ENCODE results near the gene TEX2. TPM values are rescaled to one million over a fixed set of nuclear protein-coding genes. Genes with fewer than 3 reads are reported as not detected.
A peak's percentile ranks its signal among the peaks of the same experiment; 100 is the strongest.

The TEX2 gene
- total RNA-seq, 2 experiments from 2014 or later = 14.0 to 14.5 TPM

DNA sequence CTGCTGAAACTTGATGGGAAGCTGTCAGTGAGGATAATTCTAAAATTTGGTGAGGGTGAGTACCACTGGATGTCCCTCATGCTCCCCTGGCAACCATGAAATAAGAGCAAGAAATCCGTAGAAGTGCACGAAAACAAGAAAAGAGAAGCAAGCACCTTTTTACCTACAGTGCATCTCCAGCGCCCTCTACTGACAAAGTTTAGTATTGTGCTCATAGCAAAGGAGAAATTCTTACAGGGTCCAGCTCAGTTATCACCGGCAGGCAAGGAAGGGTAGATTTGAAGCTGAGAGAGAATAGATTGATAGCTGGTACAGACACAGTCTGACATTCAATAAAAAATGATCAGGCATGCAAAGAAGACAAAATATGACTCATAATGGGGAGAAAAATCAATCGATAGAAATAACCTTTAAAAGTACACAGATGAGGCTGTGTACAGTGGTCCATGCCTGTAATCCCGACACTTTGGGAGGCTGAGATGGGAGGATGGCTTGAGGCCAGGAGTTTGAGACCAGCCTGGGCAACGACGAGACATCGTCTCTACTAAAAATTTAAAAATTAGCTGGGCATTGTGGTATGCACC, 28.3 kb upstream of the TEX2 start:
- peak; percentile 74 for TF ChIP-seq CTCF (IDR thresholded peaks at IDR 0.05)
- H3K36me3 Mint-ChIP-seq (ENCODE audit: low read depth) = peaks cover 2% of the 10 kb centered on the region
- CTCF ChIA-PET = interaction anchor here (0.7 to 3.5 kb wide), 34 partner anchors 9 to 301 kb away, joined by 3 to 27 read pairs (median 4); partner anchors contain the start of gene MILR1
- H3K4me3 Mint-ChIP-seq = no peak overlapping the region
- H3K4me1 Mint-ChIP-seq (ENCODE audit: low read depth) = no peaks in the 10 kb centered on the region
- DNase-seq = peak; percentile 17
- no peaks in the 10 kb centered on the region for H3K27me3 Mint-ChIP-seq
- ATAC-seq = no peak
- POLR2A ChIA-PET = interaction anchor here (1.3 to 3.1 kb wide), 3 partner anchors 11 to 269 kb away, joined by 4 to 11 read pairs (median 5); no protein-coding TSS in a partner anchor
- intact Hi-C loops (cut with micrococcal nuclease) = no loop called here
- no peak overlapping the region for H3K27ac Mint-ChIP-seq
- peaks cover 8% of the 10 kb centered on the region for H3K9me3 Mint-ChIP-seq

GRCh38 chr17:64289741-64290141, 26.7 kb upstream of the TEX2 start:
- Mint-ChIP-seq H3K9me3 (peaks cover 8% of the 10 kb centered on the region), H3K4me1 (ENCODE audit: low read depth) (no peaks in the 10 kb centered on the region), H3K4me3 (no peak overlapping the region), H3K27me3 (no peaks in the 10 kb centered on the region), H3K36me3 (ENCODE audit: low read depth) (peaks cover 2% of the 10 kb centered on the region), H3K27ac (no peak overlapping the region)
- no peak for TF ChIP-seq CTCF (IDR thresholded peaks at IDR 0.05)
- DNase-seq (no peak), ATAC-seq (no peak)
- POLR2A ChIA-PET = interaction anchor here (3.1 kb wide), 1 partner anchor 143 kb away, joined by 11 read pairs; no protein-coding TSS in a partner anchor
- intact Hi-C loops (cut with micrococcal nuclease) = no loop called here
- CTCF ChIA-PET = interaction anchor here (1.1 to 3.5 kb wide), 11 partner anchors 8 to 261 kb away, joined by 3 to 27 read pairs (median 8); no protein-coding TSS in a partner anchor

DNA sequence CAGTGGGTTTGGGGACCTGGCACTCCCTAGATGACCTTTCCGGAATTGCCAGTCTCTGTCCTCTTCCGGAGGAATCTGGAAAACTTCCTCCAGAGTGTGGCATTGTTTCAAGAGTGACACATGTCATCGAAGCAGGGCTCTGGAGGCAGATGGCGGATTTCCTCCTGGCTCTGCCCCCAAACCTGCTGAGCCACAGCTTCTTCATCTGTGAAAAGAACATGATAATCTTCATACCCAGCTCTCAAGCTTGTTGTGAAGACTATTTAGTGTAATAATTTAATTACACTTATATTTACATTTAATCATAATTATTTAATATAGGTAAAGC, 19.7 kb upstream of the TEX2 start:
- no peak for TF ChIP-seq CTCF (IDR thresholded peaks at IDR 0.05)

DNA sequence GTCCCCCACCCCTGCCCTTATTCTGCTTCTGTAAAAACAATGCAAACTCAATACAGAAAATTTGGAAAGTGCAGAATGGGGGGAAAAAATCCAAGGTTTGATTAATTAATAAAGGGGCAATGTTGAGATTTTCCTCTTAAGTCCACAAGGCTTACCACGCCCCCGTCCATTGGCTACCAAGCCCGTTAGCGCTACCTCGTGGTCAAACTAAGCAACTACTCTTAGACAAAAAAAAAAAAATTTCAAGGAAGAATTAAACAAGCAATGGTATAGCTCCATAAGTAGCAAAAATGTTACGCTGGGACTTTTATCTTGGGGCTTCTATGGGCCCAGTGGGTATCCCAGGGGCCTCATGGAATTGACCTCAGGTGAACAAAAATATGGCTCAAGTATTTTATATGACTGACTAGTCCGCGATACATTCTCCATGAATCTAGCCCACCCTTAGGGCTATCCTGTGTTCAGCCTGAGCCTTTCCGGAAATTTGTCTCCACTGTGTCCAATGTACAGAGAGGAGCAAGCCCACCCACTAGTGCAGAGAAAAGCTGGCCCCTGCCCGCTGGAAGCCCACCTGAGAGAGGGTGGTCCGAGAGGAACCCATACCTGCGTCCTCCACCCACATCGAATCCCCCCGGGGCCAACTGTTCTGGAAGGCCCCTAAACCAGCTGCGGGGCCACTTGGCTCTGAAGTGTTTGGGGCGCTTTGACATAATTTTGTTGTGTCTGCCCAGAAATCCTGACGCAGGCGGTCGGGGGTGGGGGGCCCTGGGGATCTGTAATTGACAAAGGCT, 19.1 kb upstream of the TEX2 start:
- DNase-seq (peak; percentile 74), ATAC-seq (peak; percentile 77)
- Mint-ChIP-seq H3K9me3 (no peaks in the 10 kb centered on the region), H3K4me1 (ENCODE audit: low read depth) (peaks cover 2% of the 10 kb centered on the region), H3K4me3 (no peak overlapping the region), H3K36me3 (ENCODE audit: low read depth) (no peaks in the 10 kb centered on the region), H3K27ac (no peak overlapping the region), H3K27me3 (no peaks in the 10 kb centered on the region)
- CTCF ChIA-PET = interaction anchor here (0.7 to 2.5 kb wide), 34 partner anchors 9 to 432 kb away, joined by 3 to 27 read pairs (median 4); partner anchors contain the start of gene TEX2
- POLR2A ChIA-PET = interaction anchor here (0.6 to 2.4 kb wide), 4 partner anchors 79 to 136 kb away, joined by 3 to 9 read pairs (median 5); no protein-coding TSS in a partner anchor
- TF ChIP-seq CTCF (IDR thresholded peaks at IDR 0.05) = peak; percentile 84
- intact Hi-C loops (cut with micrococcal nuclease) = loop anchor here (5.0 kb wide), 1 partner anchor 135 kb away; no protein-coding TSS in a partner anchor

More for the DNA sequence above, 19.7 kb upstream of the TEX2 start:
- no peaks in the 10 kb centered on the region for H3K9me3 Mint-ChIP-seq
- H3K27ac Mint-ChIP-seq = no peak overlapping the region
- H3K4me1 Mint-ChIP-seq (ENCODE audit: low read depth) = peaks cover 2% of the 10 kb centered on the region
- H3K36me3 Mint-ChIP-seq (ENCODE audit: low read depth) = no peaks in the 10 kb centered on the region
- no peak for DNase-seq
- ChIA-PET POLR2A (interaction anchor here (1.7 to 2.4 kb wide), 2 partner anchors 134 to 137 kb away, joined by 6 to 9 read pairs; no protein-coding TSS in a partner anchor), CTCF (interaction anchor here (0.9 to 2.5 kb wide), 20 partner anchors 8 to 431 kb away, joined by 3 to 27 read pairs (median 6); no protein-coding TSS in a partner anchor)
- H3K4me3 Mint-ChIP-seq = no peak overlapping the region
- H3K27me3 Mint-ChIP-seq = no peaks in the 10 kb centered on the region
- ATAC-seq = no peak
- intact Hi-C loops (cut with micrococcal nuclease) = loop anchor here (5.0 kb wide), 1 partner anchor 135 kb away; no protein-coding TSS in a partner anchor
